HepG2 (cell line): ENCODE results near the gene FAM228B. TPM values are rescaled to one million over a fixed set of nuclear protein-coding genes. Genes with fewer than 3 reads are reported as not detected.

Source experiments
- GATAD2A ChIP-seq: IDR thresholded peaks from 2 replicates; pipeline ENCODE4 v1.6.1; 2016
- HNRNPLL ChIP-seq: fragments of 200-400 bp; formaldehyde crosslinking; IDR thresholded peaks from 2 replicates; pipeline ENCODE4 v1.6.1; 2017; ENCODE audit warnings: mild to moderate bottlenecking, low read depth, low read length; ENCODE audit not compliant: poor library complexity, severe bottlenecking
- KMT2A ChIP-seq: sonication (generic); formaldehyde crosslinking; IDR thresholded peaks from 2 replicates; pipeline ENCODE4 v1.4.0; 2020; ENCODE audit warnings: missing genetic modification reagents
- RBM22 ChIP-seq: fragments of 200-400 bp; formaldehyde crosslinking; optimal IDR thresholded peaks from 2 replicates; pipeline ENCODE3; 2017; ENCODE audit warnings: mild to moderate bottlenecking, low read length, moderate library complexity
- RXRA ChIP-seq: sonication (generic); formaldehyde crosslinking; IDR thresholded peaks from 2 replicates; pipeline ENCODE4 v1.5.1; 2020; ENCODE audit warnings: missing genetic modification reagents
- ZBTB3 ChIP-seq: sonication (generic); formaldehyde crosslinking; IDR thresholded peaks from 2 replicates; pipeline ENCODE4 v1.4.0; 2020; ENCODE audit warnings: low read depth, mild to moderate bottlenecking, moderate library complexity, missing genetic modification reagents, borderline replicate concordance
- ZNF296 ChIP-seq: sonication (generic); formaldehyde crosslinking; conservative IDR thresholded peaks from 2 replicates; pipeline ENCODE4 v1.5.0; 2020; ENCODE audit warnings: mild to moderate bottlenecking, missing genetic modification reagents
- ZNF333 ChIP-seq: sonication (generic); formaldehyde crosslinking; IDR thresholded peaks from 2 replicates; pipeline ENCODE4 v1.4.0; 2020; ENCODE audit warnings: mild to moderate bottlenecking, missing genetic modification reagents, borderline replicate concordance
- ZNF34 ChIP-seq: sonication (generic); formaldehyde crosslinking; IDR thresholded peaks from 2 replicates; pipeline ENCODE4 v1.4.0; 2020; ENCODE audit warnings: mild to moderate bottlenecking, missing genetic modification reagents, borderline replicate concordance
- ZNF510 ChIP-seq: sonication (generic); formaldehyde crosslinking; IDR thresholded peaks from 2 replicates; pipeline ENCODE4 v1.4.0; 2020; ENCODE audit warnings: low read depth, mild to moderate bottlenecking, missing genetic modification reagents
- polyA plus RNA-seq, 8 experiments: library from polyadenylated mRNA; depleted of rRNA in 3 of 8; stranded (reverse) in 7 of 8; unstranded in 1 of 8; fragments of >200 nt; fragmentation: Illumina TruSeq in 4 of 8; extraction: Trizol in 4 of 8; gene quantifications; 2 replicates each; pipeline versions ENCODE4 v1.2.1 to v1.2.3, GENCODE V29; 2011 to 2016; ENCODE audit warnings: low read depth in 4 of 8, missing spikeins in 1 of 8, mixed read lengths in 1 of 8; ENCODE audit not compliant: insufficient read depth in 1 of 8
- total RNA-seq, 5 experiments: library from RNA; depleted of rRNA; stranded (reverse); fragments of >200 nt; fragmentation: Illumina TruSeq; extraction: Trizol; gene quantifications; 2 replicates each; pipeline ENCODE4 v1.2.3, GENCODE V29; 2016; ENCODE audit warnings: low read depth in 1 of 5
- TF ChIP-seq, protein P1 (sequence below), 2 experiments: IDR thresholded peaks; 2 replicates each; pipeline ENCODE4 v1.6.1; 2011 to 2012; ENCODE audit warnings: low read length in 2 of 2, borderline replicate concordance in 1 of 2, low read depth in 1 of 2, mild to moderate bottlenecking in 1 of 2, moderate library complexity in 1 of 2
- TF ChIP-seq, protein P2 (sequence below): sonication (generic); formaldehyde crosslinking; IDR thresholded peaks from 2 replicates; pipeline ENCODE4 v1.4.0; 2020; ENCODE audit warnings: missing genetic modification reagents
- TF ChIP-seq, protein P3 (sequence below): sonication (generic); formaldehyde crosslinking; IDR thresholded peaks from 2 replicates; pipeline ENCODE4 v1.5.0; 2020; ENCODE audit warnings: missing genetic modification reagents
- TF ChIP-seq, protein P4 (sequence below): sonication (generic); formaldehyde crosslinking; IDR thresholded peaks from 2 replicates; pipeline ENCODE4 v1.8.1; 2023; ENCODE audit warnings: mild to moderate bottlenecking, missing genetic modification reagents
- TF ChIP-seq, protein P5 (sequence below): sonication (generic); formaldehyde crosslinking; IDR thresholded peaks from 2 replicates; pipeline ENCODE4 v1.4.0; 2020; ENCODE audit warnings: missing genetic modification reagents
- TF ChIP-seq, protein P6 (sequence below): IDR thresholded peaks from 2 replicates; pipeline ENCODE4 v1.6.1; 2016; ENCODE audit warnings: low read depth

The FAM228B gene
- total and polyA plus RNA-seq, 2 of the 13 experiments (the other 11 are each of a cell fraction or from before 2014, with no cell fraction given), result 0.79 to 1.1 TPM

DNA sequence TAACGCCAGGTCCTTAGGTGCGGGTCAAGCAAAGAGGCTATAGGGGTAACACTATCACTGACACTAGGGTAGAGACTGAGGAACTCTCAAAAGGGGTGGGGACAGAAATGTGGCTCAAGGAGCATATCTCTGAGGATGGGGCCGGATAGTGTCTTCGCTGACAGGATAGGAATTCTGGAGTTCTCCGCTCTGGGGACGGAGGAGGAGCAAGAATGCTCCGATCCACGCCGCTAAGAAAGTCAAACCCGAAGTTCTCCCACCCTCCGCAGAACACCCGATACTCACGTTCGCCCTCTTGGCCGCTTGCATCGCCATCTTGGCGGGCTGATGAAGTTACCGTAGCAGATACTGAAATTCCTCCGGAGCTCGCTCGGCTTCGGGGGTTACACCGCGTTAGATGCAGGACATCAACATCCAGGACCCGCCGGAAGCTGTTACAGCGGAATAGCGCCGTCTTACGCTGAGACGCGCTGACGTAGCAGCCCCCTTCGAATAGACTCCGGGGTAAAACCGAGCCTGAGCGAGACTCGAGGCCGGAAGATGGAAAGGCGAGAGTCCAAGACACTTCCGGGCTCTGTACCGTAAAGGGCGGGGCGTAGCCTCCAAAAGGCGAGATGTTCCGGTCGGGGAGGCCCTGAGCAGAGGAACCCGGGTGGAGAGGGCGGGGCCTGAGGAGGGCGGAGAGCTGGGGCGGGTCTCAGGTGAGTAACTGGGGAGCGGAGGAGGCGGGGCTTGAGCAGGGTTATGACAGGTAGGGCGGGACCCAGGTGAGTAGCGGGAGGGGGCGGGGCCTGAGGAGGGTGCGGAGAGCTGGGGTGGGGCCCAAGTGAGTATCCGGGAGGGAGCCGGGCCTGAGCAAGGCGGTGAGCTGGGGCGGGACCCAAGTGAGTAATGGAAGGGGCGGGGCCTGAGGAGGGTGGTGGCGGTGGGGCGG, 47.1 kb upstream of the FAM228B start, which contains the start of gene SF3B6 (continued):
- TF ChIP-seq, protein P1, sequence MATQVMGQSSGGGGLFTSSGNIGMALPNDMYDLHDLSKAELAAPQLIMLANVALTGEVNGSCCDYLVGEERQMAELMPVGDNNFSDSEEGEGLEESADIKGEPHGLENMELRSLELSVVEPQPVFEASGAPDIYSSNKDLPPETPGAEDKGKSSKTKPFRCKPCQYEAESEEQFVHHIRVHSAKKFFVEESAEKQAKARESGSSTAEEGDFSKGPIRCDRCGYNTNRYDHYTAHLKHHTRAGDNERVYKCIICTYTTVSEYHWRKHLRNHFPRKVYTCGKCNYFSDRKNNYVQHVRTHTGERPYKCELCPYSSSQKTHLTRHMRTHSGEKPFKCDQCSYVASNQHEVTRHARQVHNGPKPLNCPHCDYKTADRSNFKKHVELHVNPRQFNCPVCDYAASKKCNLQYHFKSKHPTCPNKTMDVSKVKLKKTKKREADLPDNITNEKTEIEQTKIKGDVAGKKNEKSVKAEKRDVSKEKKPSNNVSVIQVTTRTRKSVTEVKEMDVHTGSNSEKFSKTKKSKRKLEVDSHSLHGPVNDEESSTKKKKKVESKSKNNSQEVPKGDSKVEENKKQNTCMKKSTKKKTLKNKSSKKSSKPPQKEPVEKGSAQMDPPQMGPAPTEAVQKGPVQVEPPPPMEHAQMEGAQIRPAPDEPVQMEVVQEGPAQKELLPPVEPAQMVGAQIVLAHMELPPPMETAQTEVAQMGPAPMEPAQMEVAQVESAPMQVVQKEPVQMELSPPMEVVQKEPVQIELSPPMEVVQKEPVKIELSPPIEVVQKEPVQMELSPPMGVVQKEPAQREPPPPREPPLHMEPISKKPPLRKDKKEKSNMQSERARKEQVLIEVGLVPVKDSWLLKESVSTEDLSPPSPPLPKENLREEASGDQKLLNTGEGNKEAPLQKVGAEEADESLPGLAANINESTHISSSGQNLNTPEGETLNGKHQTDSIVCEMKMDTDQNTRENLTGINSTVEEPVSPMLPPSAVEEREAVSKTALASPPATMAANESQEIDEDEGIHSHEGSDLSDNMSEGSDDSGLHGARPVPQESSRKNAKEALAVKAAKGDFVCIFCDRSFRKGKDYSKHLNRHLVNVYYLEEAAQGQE (IDR thresholded peaks at IDR 0.05; ENCODE audit: borderline replicate concordance in 1 of 2, low read depth in 1 of 2, low read length in 2 of 2), result peak in 1 of 2 experiments; percentile 81; a peak in 2 of 4 replicates
- 0 out of 2 replicates have a peak, but pooled peaks have one; percentile 60 for TF ChIP-seq ZBTB3 (CRISPR knock-in tag)
- TF ChIP-seq, protein P2, sequence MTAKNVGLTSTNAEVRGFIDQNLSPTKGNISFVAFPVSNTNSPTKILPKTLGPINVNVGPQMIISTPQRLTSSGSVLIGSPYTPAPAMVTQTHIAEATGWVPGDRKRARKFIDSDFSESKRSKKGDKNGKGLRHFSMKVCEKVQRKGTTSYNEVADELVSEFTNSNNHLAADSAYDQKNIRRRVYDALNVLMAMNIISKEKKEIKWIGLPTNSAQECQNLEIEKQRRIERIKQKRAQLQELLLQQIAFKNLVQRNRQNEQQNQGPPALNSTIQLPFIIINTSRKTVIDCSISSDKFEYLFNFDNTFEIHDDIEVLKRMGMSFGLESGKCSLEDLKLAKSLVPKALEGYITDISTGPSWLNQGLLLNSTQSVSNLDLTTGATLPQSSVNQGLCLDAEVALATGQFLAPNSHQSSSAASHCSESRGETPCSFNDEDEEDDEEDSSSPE (CRISPR knock-in tag), result peak; percentile 79
- no peak; the same call in 1 of the 2 replicates for TF ChIP-seq ZNF296
- TF ChIP-seq RXRA (CRISPR knock-in tag), result peak; percentile 90
- TF ChIP-seq ZNF333 (CRISPR knock-in tag), result peak; percentile 82
- TF ChIP-seq ZNF510 (CRISPR knock-in tag), result peak; percentile 82; the same call in 1 of the 2 replicates
- TF ChIP-seq KMT2A (CRISPR knock-in tag), result peak; percentile 99
- peak; percentile 96 for TF ChIP-seq RBM22
- TF ChIP-seq, protein P3, sequence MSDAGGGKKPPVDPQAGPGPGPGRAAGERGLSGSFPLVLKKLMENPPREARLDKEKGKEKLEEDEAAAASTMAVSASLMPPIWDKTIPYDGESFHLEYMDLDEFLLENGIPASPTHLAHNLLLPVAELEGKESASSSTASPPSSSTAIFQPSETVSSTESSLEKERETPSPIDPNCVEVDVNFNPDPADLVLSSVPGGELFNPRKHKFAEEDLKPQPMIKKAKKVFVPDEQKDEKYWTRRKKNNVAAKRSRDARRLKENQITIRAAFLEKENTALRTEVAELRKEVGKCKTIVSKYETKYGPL (CRISPR knock-in tag), result 0 out of 2 replicates have a peak, but pooled peaks have one; percentile 26
- TF ChIP-seq, protein P4, sequence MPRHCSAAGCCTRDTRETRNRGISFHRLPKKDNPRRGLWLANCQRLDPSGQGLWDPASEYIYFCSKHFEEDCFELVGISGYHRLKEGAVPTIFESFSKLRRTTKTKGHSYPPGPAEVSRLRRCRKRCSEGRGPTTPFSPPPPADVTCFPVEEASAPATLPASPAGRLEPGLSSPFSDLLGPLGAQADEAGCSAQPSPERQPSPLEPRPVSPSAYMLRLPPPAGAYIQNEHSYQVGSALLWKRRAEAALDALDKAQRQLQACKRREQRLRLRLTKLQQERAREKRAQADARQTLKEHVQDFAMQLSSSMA, result peak; percentile 46; the same call in 1 of the 2 replicates
- TF ChIP-seq GATAD2A (CRISPR knock-in tag), result peak; percentile 92
- TF ChIP-seq, protein P5, sequence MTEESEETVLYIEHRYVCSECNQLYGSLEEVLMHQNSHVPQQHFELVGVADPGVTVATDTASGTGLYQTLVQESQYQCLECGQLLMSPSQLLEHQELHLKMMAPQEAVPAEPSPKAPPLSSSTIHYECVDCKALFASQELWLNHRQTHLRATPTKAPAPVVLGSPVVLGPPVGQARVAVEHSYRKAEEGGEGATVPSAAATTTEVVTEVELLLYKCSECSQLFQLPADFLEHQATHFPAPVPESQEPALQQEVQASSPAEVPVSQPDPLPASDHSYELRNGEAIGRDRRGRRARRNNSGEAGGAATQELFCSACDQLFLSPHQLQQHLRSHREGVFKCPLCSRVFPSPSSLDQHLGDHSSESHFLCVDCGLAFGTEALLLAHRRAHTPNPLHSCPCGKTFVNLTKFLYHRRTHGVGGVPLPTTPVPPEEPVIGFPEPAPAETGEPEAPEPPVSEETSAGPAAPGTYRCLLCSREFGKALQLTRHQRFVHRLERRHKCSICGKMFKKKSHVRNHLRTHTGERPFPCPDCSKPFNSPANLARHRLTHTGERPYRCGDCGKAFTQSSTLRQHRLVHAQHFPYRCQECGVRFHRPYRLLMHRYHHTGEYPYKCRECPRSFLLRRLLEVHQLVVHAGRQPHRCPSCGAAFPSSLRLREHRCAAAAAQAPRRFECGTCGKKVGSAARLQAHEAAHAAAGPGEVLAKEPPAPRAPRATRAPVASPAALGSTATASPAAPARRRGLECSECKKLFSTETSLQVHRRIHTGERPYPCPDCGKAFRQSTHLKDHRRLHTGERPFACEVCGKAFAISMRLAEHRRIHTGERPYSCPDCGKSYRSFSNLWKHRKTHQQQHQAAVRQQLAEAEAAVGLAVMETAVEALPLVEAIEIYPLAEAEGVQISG (CRISPR knock-in tag), result peak; percentile 98
- TF ChIP-seq, protein P6, sequence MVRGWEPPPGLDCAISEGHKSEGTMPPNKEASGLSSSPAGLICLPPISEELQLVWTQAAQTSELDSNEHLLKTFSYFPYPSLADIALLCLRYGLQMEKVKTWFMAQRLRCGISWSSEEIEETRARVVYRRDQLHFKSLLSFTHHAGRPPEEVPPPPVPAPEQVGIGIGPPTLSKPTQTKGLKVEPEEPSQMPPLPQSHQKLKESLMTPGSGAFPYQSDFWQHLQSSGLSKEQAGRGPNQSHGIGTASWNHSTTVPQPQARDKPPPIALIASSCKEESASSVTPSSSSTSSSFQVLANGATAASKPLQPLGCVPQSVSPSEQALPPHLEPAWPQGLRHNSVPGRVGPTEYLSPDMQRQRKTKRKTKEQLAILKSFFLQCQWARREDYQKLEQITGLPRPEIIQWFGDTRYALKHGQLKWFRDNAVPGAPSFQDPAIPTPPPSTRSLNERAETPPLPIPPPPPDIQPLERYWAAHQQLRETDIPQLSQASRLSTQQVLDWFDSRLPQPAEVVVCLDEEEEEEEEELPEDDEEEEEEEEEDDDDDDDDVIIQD (CRISPR knock-in tag), result peak; percentile 62; the same call in 1 of the 2 replicates
- peak; percentile 90 for TF ChIP-seq HNRNPLL
- peak; percentile 96; the same call in 1 of the 2 replicates for TF ChIP-seq ZNF34 (CRISPR knock-in tag)
